Renal cortex interstitium (tissue), 15 donors: ENCODE results near the gene NCKAP1. TPM values are rescaled to one million over a fixed set of nuclear protein-coding genes. Genes with fewer than 3 reads are reported as not detected.
A peak's percentile ranks its signal among the peaks of the same experiment; 100 is the strongest.

Experiments
- DNase-seq, 11 donors: peaks; one replicate each; pipeline ENCODE4 v3.0.0-alpha.2; 2013; ENCODE audit warnings: low read depth in 9 of 11, low spot score in 4 of 11; ENCODE audit errors: extremely low read depth in 1 of 11
- long read RNA-seq, 16 experiments: transcript quantifications; one replicate each; lab custom pipeline, GENCODE V29; 2026
- polyA plus RNA-seq, 3 donors: library from polyadenylated mRNA; unstranded; fragments of 120-200 nt; gene quantifications; one replicate each; pipeline ENCODE4 v1.2.1, GENCODE V29; 2013; ENCODE audit not compliant: insufficient read length in 3 of 3

Gene NCKAP1
- 100 to 1,000 TPM; 114 to 145 (median 121) TPM for polyA plus RNA-seq
- long read RNA-seq, donor 1, full-length matches to known transcripts = 11 of 11 reads
- long read RNA-seq, donor 1, partial matches to known transcripts = 0 of 11 reads
- long read RNA-seq, donor 1, other reads (novel, unspliced or antisense) = 0 of 11 reads
- long read RNA-seq, donor 2, full-length matches to known transcripts = 5 of 12 reads
- long read RNA-seq, donor 2, partial matches to known transcripts = 7 of 12 reads
- long read RNA-seq, donor 2, other reads (novel, unspliced or antisense) = 0 of 12 reads
- long read RNA-seq, donor 3, full-length matches to known transcripts = 9 of 40 reads
- long read RNA-seq, donor 3, partial matches to known transcripts = 31 of 40 reads
- long read RNA-seq, donor 3, other reads (novel, unspliced or antisense) = 0 of 40 reads
- long read RNA-seq, donor 4, full-length matches to known transcripts = 12 of 17 reads
- long read RNA-seq, donor 4, partial matches to known transcripts = 5 of 17 reads
- long read RNA-seq, donor 4, other reads (novel, unspliced or antisense) = 0 of 17 reads
- long read RNA-seq, donor 5 = 0 reads
- long read RNA-seq, donor 6, full-length matches to known transcripts = 15 of 26 reads
- long read RNA-seq, donor 6, partial matches to known transcripts = 11 of 26 reads
- long read RNA-seq, donor 6, other reads (novel, unspliced or antisense) = 0 of 26 reads
- long read RNA-seq, donor 7, full-length matches to known transcripts = 6 of 12 reads
- long read RNA-seq, donor 7, partial matches to known transcripts = 6 of 12 reads
- long read RNA-seq, donor 7, other reads (novel, unspliced or antisense) = 0 of 12 reads
- long read RNA-seq, donor 8, full-length matches to known transcripts = 15 of 30 reads
- long read RNA-seq, donor 8, partial matches to known transcripts = 15 of 30 reads
- long read RNA-seq, donor 8, other reads (novel, unspliced or antisense) = 0 of 30 reads
- long read RNA-seq, donor 9, full-length matches to known transcripts = 5 of 30 reads
- long read RNA-seq, donor 9, partial matches to known transcripts = 25 of 30 reads
- long read RNA-seq, donor 9, other reads (novel, unspliced or antisense) = 0 of 30 reads
- long read RNA-seq, donor 10, full-length matches to known transcripts = 9 of 24 reads
- long read RNA-seq, donor 10, partial matches to known transcripts = 15 of 24 reads
- long read RNA-seq, donor 10, other reads (novel, unspliced or antisense) = 0 of 24 reads
- long read RNA-seq, donor 11, full-length matches to known transcripts = 10 of 15 reads
- long read RNA-seq, donor 11, partial matches to known transcripts = 5 of 15 reads
- long read RNA-seq, donor 11, other reads (novel, unspliced or antisense) = 0 of 15 reads
- long read RNA-seq, donor 12, full-length matches to known transcripts = 5 of 5 reads
- long read RNA-seq, donor 12, partial matches to known transcripts = 0 of 5 reads
- long read RNA-seq, donor 12, other reads (novel, unspliced or antisense) = 0 of 5 reads
- long read RNA-seq, donor 13, full-length matches to known transcripts = 14 of 45 reads
- long read RNA-seq, donor 13, partial matches to known transcripts = 31 of 45 reads
- long read RNA-seq, donor 13, other reads (novel, unspliced or antisense) = 0 of 45 reads
- long read RNA-seq, donor 14, full-length matches to known transcripts = 11 of 22 reads
- long read RNA-seq, donor 14, partial matches to known transcripts = 11 of 22 reads
- long read RNA-seq, donor 14, other reads (novel, unspliced or antisense) = 0 of 22 reads
- long read RNA-seq, donor 15, full-length matches to known transcripts = 5 of 5 reads
- long read RNA-seq, donor 15, partial matches to known transcripts = 0 of 5 reads
- long read RNA-seq, donor 15, other reads (novel, unspliced or antisense) = 0 of 5 reads
- long read RNA-seq, donor 16, full-length matches to known transcripts = 31 of 66 reads
- long read RNA-seq, donor 16, partial matches to known transcripts = 35 of 66 reads
- long read RNA-seq, donor 16, other reads (novel, unspliced or antisense) = 0 of 66 reads

- DNase-seq = peak in 10 of 11 donors; percentile 56 to 86 (median 82)
Observed at GRCh38 chr2:183038341-183039300, at the start of gene NCKAP1. TSS of gene NCKAP1 (minus strand) at chr2:183038457. CDS start at chr2:183038099, 358 bp downstream.

DNA sequence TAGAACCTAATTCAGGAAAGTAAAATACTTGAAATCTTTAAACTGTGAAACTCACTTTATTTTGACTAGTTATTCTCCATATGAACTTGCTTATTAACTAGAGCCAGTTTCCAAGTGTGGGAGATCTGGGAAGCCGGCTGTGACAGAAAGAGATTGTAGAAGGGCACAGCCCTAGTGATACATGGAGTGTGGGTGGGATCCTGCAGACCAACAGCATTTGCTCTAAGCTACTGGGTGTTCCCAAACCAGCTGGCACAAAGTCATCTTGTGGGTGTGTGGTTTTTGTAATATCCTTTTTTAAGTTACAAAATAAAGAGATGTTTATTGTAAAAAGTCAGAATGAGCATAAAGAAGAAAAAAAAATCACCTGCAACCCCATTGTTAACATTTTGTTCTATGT is 43.7 kb upstream of the NCKAP1 start:
- no peak for DNase-seq

DNA sequence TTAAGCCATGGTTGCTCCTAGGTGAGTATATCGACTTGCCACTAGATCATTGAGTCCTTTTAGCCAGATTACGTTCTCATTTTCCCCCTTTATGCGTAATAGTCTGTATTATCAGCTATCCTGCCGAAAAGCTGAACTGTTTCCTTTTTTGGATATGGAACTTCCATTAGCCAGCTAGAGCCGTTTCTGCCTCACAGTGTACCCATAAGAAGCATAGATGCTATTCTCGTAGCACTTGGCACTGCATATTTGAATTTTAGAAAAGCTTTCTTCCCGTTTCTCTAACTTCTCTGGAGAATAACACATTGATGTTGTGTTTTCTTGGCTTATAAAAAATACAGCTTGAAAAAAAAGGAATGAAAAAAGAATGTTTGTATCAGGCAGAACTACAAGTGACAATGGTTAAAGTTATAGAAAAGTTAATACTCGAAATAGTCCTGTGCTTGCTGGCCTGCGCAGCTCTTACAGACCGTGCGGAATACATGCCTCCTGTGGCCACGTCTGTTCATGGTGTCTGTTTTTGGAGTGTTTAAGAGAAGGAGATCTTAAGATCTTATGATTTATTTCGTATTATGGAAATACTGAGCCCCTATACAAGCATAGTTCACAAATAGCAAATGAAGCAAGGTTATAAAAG is 41.0 kb upstream of the NCKAP1 start:
- DNase-seq = peak in 3 of 11 donors; percentile 1 to 14 (median 9)

DNA sequence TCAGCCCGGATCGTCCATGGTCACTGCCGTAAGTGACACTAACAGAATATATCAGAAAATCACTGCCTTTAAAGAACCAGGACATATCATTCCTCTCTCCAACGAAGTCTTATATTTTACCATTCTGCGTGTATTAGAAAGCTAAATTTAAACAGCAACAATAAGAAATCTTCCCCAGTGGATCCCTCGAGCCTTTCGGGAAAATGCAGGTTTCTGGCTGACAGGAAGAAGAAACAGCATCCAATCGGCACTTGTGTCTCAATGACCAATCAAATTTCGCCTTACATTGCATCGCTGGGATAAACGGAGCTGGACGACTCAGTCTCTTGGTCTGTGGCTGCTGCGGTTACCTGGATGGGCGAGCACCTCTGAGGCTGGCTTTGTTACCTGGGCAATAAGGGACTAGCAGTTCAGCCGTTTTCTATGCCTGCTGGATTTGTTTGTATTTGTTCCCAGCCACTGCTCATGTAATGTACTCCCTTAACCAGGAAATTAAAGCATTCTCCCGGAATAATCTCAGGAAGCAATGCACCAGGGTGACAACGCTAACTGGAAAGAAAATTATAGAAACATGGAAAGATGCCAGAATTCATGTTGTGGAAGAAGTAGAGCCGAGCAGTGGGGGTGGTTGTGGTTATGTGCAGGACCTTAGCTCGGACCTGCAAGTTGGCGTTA is 40.3 kb upstream of the NCKAP1 start, which contains the start of gene DUSP19:
DUSP19 (plus strand) TSS at position 284 of the 675 bp plus-strand sequence; CDS start at position 471, 187 bp downstream.
- peak; percentile 92 to 100 (median 96) for DNase-seq

GRCh38 chr2:183078163-183078463 is 39.9 kb upstream of the NCKAP1 start:
- peak in 1 of 11 donors; percentile 15 for DNase-seq

DNA sequence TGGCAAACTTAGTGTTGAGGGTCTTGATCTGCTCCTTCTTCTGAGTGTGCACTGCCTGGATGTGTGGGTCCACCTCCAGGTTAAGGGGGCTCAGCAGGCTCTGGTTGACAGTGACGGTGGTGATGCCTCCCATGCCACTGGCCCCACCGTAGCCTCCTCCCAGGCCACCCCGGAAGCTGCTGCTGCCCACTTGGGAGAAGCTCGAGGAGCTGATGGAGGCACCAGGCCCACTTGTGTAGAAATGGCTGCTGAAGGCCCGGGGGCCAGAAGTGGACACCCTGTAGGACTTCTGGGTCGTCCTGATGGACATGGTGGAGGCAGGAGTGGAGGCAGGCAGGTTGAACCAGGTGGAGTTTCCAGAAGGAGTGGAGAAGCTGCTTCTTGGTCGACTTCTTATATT is 33.9 kb upstream of the NCKAP1 start:
- no peak for DNase-seq

DNA sequence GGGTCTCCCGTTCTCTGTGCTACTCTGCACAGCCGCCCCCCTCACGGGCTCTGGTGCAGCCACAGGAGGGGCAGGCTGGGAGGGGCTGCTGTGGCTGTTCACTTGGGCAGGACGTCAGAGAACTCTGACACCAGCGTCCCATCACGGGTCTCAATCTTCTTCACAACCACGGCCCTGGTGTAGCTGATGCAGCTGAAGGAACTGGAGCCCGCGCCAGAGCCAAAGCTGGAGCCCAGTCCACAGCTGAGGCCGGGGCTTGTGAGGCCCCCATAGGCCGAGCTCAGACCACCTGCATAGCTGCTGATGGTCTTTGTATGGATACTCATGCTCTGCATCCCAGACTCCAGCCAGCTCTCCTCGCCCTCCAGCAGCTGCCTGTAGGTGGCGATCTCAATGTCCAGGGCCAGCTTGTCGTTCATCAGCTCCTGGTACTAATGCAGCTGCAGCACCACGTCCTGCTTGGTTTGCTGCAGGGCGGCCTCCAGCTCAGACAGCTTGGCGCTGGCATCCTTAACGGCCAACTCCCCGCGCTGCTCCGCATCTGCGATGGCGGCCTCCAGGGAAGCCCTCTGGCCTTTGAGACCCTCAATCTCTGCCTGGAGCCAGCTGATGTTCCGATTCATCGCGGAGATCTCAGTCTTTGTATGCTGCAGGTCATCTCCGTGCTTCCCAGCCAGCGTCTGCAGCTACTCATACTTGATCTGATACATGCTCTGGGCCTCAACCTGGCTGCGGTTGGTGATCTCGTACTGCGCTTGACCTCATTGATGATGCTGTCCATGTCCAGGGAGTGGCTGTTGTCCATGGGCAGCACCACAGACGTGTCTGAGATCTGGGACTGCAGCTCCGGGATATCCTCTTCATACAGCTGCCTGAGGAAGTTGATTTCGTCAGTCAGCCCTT is 32.9 kb upstream of the NCKAP1 start:
- DNase-seq = peak in 1 of 11 donors; percentile 3

DNA sequence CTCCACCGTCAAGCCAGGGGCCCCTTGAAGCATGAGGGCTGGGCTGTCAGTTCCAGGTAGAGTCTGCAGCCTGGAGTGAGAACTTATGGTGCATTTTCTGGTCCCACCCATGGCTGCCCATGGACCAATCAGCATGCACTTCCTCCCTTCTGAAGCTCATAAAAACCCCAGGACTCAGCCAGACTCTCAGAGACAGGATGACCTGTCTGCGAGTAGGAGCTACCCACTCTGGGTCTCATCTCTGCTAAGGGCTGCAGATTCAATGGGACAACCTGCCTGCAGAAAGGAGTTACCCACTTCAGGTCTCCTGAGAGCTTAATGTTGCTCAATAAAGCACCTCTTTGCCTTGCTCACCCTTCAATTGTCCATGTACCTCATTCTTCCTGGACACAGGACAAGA is 30.9 kb upstream of the NCKAP1 start:
- DNase-seq = no peak

GRCh38 chr2:183068561-183068960 is 30.3 kb upstream of the NCKAP1 start:
- no peak for DNase-seq

DNA sequence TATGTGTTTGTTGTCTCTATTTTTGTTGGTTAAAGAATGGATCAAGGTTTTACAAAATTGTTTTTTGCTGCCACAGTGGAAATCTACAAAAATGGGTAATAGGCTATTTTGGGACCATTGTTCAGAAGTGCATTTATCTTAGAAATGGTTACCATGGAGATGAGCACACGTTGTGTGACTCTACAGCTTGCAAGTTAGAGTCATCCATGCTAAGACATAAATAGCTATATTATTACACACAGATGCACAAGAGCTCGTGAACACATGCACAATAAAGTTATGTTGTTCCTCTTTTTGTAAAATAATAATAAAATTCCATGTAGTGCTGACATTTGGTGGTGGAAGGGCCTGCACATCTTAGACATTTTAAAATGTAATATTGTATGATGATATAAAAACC is 24.8 kb upstream of the NCKAP1 start:
- DNase-seq = no peak

- DNase-seq = no peak
Observed at GRCh38 chr2:183060571-183061231, 22.4 kb upstream of the NCKAP1 start.

- no peak for DNase-seq
Observed at GRCh38 chr2:183059561-183059960, 21.3 kb upstream of the NCKAP1 start.

GRCh38 chr2:183057333-183057985 is 19.2 kb upstream of the NCKAP1 start:
- no peak for DNase-seq

DNA sequence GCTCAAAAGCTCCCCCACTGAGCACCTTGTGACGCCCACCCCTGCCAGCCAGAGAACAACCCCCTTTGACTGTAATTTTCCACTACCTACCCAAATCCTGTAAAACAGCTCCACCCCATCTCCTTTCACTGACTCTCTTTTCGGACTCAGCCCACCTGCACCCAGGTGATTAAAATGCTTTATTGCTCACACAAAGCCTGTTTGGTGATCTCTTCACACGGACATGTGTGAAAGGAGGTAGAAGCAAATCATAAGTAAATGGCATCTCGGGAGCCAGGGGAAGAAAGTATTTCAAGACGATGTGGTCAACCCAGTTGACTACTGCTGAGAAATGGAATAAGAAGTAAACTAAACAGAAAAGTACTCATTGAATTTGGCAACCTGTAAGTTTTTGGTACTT is 11.2 kb upstream of the NCKAP1 start:
- DNase-seq = no peak
